D721Med (cell line): ENCODE measurements around the gene BCL2.
"Not testable (repeated sequence)": the region's sequence is repeated elsewhere in the genome, so short reads cannot be mapped to it uniquely, and the experiment has no call there.

Source experiments
- DNase-seq: peaks from one replicate; pipeline ENCODE4 v3.0.0; 2011; ENCODE audit warnings: low spot score; ENCODE audit not compliant: insufficient read length
- FAIRE-seq: peaks from 2 replicates; lab custom pipeline; 2011; peaks lifted over from hg19 to GRCh38; lab: Jason Lieb, UNC
- CTCF ChIP-seq: IDR thresholded peaks from 2 replicates; pipeline ENCODE4 v1.5.1; 2012; ENCODE audit warnings: mild to moderate bottlenecking, control low read depth; ENCODE audit not compliant: insufficient read depth; ENCODE audit errors: missing control alignments

BCL2 gene

GRCh38 chr18:63238693-63239075 lies 80.9 kb downstream of the BCL2 start:
- no peak for TF ChIP-seq CTCF
- DNase-seq (no peak), FAIRE-seq (peak; percentile 84)

- FAIRE-seq (peak; percentile 32), DNase-seq (no peak)
- no peak for TF ChIP-seq CTCF
Observed at GRCh38 chr18:63237881-63238692, 81.5 kb downstream of the BCL2 start.

DNA sequence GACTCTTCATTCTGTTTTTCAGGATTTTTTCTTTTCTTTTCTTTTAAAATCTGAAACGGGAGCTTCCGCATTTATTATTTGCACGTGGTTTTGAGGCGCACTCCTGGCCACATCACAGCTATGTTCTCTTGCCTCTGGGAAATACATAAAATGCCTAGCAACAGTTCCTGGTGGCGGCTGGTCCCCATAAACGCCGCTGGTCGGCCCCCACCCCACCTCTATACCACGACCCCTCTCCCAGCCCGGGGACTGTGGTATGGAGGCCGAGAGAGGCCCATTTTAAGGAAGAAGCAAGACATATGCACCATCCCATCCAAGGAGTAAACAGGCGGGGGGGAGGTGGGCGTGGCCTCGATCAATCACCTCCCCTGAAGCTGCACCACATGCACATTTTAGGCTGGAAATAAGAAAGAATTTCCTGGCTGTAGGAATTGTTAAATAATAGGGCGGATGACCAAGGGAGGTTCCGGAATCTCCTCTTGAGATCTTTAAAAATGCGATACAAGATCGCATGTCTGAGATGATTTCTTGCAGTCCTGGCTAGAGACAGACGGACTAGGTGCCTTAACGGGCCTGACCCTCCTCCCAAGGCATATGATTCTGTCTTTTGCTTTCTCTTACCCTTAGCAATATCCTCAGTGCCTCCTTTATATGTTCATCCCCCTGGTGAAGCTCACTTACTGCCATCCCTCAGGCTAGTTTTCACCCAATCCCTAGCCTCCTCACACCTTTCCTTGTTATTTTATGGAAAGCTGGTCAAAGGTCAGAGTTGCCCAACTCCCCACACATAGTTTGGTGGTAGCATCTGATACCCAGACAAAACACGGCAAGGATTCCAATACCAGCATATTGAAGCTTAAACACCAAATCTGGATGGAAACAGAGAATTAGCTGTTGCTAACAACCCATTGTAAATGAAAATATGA lies 82.4 kb downstream of the BCL2 start:
- DNase-seq (no peak), FAIRE-seq (peak; percentile 89)
- no peak for TF ChIP-seq CTCF

DNA sequence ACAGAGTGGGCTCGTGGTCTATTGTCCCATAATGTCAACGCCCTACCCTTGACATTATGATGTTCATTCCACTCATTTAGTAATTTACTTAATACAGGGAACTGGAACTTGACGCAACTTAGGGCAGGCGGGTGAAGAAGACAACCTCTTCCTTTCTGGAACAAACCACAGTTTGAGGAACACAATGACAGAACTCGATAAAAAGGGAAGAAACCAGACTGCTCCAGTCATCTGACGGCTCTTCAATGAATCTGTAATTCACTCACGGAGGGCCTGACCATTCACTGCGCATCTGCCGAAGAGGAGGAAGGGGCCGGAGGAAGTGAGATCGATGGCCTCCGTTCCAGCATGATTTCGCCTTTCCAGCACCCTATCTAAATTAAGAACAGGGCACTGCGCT lies 83.2 kb downstream of the BCL2 start:
- no peak for TF ChIP-seq CTCF
- DNase-seq = no peak

DNA sequence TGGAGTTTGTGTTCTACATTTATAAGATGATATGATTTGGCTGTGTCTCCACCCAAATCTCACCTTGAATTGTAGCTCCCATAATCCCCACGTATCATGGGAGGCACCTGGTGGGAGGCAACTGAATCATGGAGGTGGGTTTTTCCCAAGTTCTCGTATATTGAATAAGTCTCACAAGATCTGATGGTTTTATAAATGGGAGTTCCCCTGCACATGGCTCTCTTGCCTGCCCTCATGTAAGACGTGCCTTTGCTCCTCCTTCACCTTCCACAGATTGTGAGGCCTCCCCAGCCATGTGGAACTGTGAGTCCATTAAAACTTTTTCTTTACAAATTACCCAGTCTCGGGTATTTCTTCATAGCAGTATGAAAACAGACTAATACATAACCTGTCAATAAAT lies 83.6 kb downstream of the BCL2 start:
- DNase-seq, FAIRE-seq: not testable (repeated sequence)

More for the DNA sequence above, 83.2 kb downstream of the BCL2 start:
- FAIRE-seq = peak; percentile 6

DNA sequence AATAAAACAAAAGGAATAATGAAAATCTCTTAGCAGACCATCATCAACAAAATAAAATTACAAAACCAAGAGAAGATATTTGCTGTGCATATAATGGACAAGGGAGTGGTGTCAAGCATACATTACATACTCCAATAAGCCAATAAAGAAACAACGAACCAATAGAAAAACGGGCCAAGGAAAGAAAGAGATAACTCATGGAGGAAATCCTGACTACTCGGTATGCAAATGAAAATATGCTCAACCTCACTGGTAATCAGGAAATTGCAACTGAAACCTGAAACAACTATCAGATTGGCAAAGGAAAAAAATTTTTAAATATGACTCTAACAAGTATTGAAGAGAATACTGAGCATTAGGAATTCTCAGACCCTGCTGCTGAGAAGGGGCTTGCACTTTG lies 84.7 kb downstream of the BCL2 start:
- FAIRE-seq (peak; percentile 97), DNase-seq (no peak)
- TF ChIP-seq CTCF = no peak

- DNase-seq = no peak
- TF ChIP-seq CTCF = no peak
- no peak for FAIRE-seq
Observed at GRCh38 chr18:63234432-63234831, 85.1 kb downstream of the BCL2 start.
